Measurements from ENCODE around the gene PCSK6. TPM values are rescaled to one million over a fixed set of nuclear protein-coding genes. Genes with fewer than 3 reads are reported as not detected.

PCSK6 gene
- total RNA-seq, 1 experiment from 2014 or later, result 3.7 TPM

- intact Hi-C loops (cut with micrococcal nuclease), result no loop called here
- Histone ChIP-seq H3K9me3 (ENCODE audit: low read length) (no peaks in the 10 kb centered on the region), H3K27ac (ENCODE audit: low read length) (no peak overlapping the region), H4K20me1 (ENCODE audit: low read length) (no peaks in the 10 kb centered on the region), H3K79me2 (ENCODE audit: low read length) (no peaks in the 10 kb centered on the region), H3K4me3 (ENCODE audit: low read length) (no peak overlapping the region), H2AFZ (ENCODE audit: low read length) (no peak overlapping the region), H3K27me3 (ENCODE audit: low read length) (peaks cover 17% of the 10 kb centered on the region; the same call in 1 of the 2 replicates), H3K9me2 (replicated peaks; ENCODE audit: low read length) (no peaks in the 10 kb centered on the region), H3K36me3 (ENCODE audit: low read depth, low read length) (no peaks in the 10 kb centered on the region), H3K4me2 (ENCODE audit: low read length) (0 out of 2 replicates have a peak overlapping the region, but pooled peaks have one; percentile 66), H3K9ac (ENCODE audit: low read length) (no peak overlapping the region), H3F3A (ENCODE audit: low read length, unreplicated experiment) (no peaks in the 10 kb centered on the region), H3K4me1 (ENCODE audit: insufficient read depth, low read length) (peaks cover 13% of the 10 kb centered on the region)
- no TSS peak for BruUV-seq (replicated peaks)
- ATAC-seq (no peak), DNase-seq (no peak)
- TF ChIP-seq EZH2 (IDR thresholded peaks at IDR 0.05; ENCODE audit: low read length, unreplicated experiment), result no peak
- no peak for TF ChIP-seq EZH2phosphoT487 (IDR thresholded peaks at IDR 0.05; ENCODE audit: borderline replicate concordance, low read length)
- no peak for TF ChIP-seq CTCF (conservative IDR thresholded peaks at IDR 0.05; ENCODE audit: low read depth, low read length)
- POLR2A ChIA-PET (ENCODE audit: unreplicated experiment), result no interaction called here
- CTCF ChIA-PET, result no interaction called here
Measured at GRCh38 chr15:101447168-101447533, 42.4 kb downstream of the PCSK6 start.

GRCh38 chr15:101446518-101447167, 42.9 kb downstream of the PCSK6 start:
- Histone ChIP-seq H3K27me3 (ENCODE audit: low read length) (peaks cover 17% of the 10 kb centered on the region; the same call in 1 of the 2 replicates), H3K9me2 (replicated peaks; ENCODE audit: low read length) (no peaks in the 10 kb centered on the region), H3K79me2 (ENCODE audit: low read length) (no peaks in the 10 kb centered on the region), H2AFZ (ENCODE audit: low read length) (no peak overlapping the region), H3K27ac (ENCODE audit: low read length) (peak overlapping the region; percentile 43), H3K36me3 (ENCODE audit: low read depth, low read length) (no peaks in the 10 kb centered on the region), H3K4me2 (ENCODE audit: low read length) (peak overlapping the region; percentile 66), H3K4me1 (ENCODE audit: insufficient read depth, low read length) (peaks cover 13% of the 10 kb centered on the region), H3K4me3 (ENCODE audit: low read length) (no peak overlapping the region), H3F3A (ENCODE audit: low read length, unreplicated experiment) (no peaks in the 10 kb centered on the region), H4K20me1 (ENCODE audit: low read length) (no peaks in the 10 kb centered on the region), H3K9ac (ENCODE audit: low read length) (no peak overlapping the region), H3K9me3 (ENCODE audit: low read length) (no peaks in the 10 kb centered on the region)
- peak; percentile 29 for ATAC-seq
- ChIA-PET POLR2A (ENCODE audit: unreplicated experiment) (no interaction called here), CTCF (no interaction called here)
- intact Hi-C loops (cut with micrococcal nuclease), result no loop called here
- peak; percentile 19 for DNase-seq
- no TSS peak for BruUV-seq (replicated peaks)
- no peak for TF ChIP-seq EZH2 (IDR thresholded peaks at IDR 0.05; ENCODE audit: low read length, unreplicated experiment)
- TF ChIP-seq EZH2phosphoT487 (IDR thresholded peaks at IDR 0.05; ENCODE audit: borderline replicate concordance, low read length), result no peak
- TF ChIP-seq CTCF (conservative IDR thresholded peaks at IDR 0.05; ENCODE audit: low read depth, low read length), result no peak

All from PC-3 (cell line).